HUES64 (cell line): Measurements from ENCODE around the gene SLFN12. TPM values are rescaled to one million over a fixed set of nuclear protein-coding genes. Genes with fewer than 3 reads are reported as not detected.
"Not testable (repeated sequence)": the region's sequence is repeated elsewhere in the genome, so short reads cannot be mapped to it uniquely, and the experiment has no call there.

Experiments used
- H3K27ac ChIP-seq: 2 replicates; pipeline ENCODE4 v1.7.0; 2013; ENCODE audit warnings: low read depth, low read length, inconsistent platforms
- H3K27me3 ChIP-seq: 2 replicates; pipeline ENCODE4 v1.6.1; 2013; ENCODE audit warnings: mild to moderate bottlenecking, low read length; ENCODE audit not compliant: insufficient read depth
- H3K36me3 ChIP-seq: 2 replicates; pipeline ENCODE4 v1.6.1; 2013; ENCODE audit warnings: mild to moderate bottlenecking, low read length; ENCODE audit not compliant: insufficient read depth
- H3K4me1 ChIP-seq: 2 replicates; pipeline ENCODE4 v1.6.1; 2013; ENCODE audit warnings: mild to moderate bottlenecking, low read length, moderate library complexity; ENCODE audit not compliant: insufficient read depth
- H3K4me3 ChIP-seq: 2 replicates; pipeline ENCODE4 v1.5.1; 2013; ENCODE audit warnings: mild to moderate bottlenecking, low read length, moderate library complexity
- H3K9ac ChIP-seq: 2 replicates; pipeline ENCODE4 v1.6.1; 2013; ENCODE audit warnings: mild to moderate bottlenecking, low read depth, low read length
- H3K9me3 ChIP-seq: 2 replicates; pipeline ENCODE4 v1.6.1; 2013; ENCODE audit warnings: low read depth, low read length; ENCODE audit not compliant: insufficient read depth
- WGBS: fragments of 150-250, 120-280 bp; methylation state at CpG from one replicate; pipeline ENCODE4 v1.1.7; 2013; ENCODE audit warnings: missing lambda C conversion rate; 5-methylcytosine and 5-hydroxymethylcytosine counted together
- polyA plus RNA-seq, 2 experiments: library from polyadenylated mRNA; stranded (reverse); fragments of 50-300 nt; gene quantifications; one replicate each; pipeline ENCODE4 v1.2.3, GENCODE V29; 2013

Gene SLFN12
- 4.8 TPM for polyA plus RNA-seq (2013, experiment 1 of 2)
- 6.4 TPM for polyA plus RNA-seq (2013, experiment 2 of 2)

DNA sequence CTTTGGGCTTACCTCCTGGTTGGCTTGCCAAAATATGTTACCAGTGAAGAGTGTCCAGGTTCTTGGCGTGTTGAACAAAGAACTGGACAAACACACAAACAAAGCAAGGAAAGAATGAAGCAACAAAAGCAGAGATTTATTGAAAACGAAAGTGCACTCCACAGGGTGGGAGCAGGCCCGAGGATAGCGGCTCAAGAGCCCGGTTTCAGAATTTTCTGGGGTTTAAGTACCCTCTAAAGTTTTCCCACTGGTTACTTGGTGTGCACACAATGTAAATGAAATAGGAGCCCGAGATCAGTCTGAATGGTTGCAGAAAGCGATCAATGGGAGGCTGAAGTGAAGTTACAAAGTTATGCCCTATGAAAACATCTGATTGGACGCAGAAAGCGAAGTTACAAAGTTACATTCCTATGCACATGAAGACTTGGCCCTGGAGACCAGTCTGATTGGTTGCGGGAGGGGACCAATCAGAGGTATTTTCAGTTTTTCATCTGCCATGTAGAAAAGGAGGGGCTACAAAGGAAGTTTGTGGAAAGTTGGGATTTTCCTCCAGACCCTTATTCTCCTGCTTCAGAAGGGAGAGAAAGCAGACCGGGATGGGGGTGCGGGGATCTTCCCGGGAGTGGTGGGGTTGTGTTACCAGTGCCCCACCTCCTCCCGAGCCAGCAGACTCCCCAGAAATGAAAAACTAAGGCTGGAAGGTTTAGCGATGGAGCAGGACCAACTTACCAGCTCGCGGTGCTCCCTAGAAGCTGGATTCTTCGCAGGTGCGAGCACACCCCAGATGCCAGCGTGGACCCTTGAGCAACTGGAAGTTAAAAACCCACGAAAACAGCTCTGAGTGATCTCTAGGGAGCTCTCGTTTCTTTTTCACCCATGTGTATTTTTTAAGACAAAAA is at the start of gene SLFN12:
SLFN12 (minus strand) TSS at position 325 of the 899 bp plus-strand sequence. CDS start 9,472 bp downstream, outside the sequence.
- Histone ChIP-seq H3K27ac (peak within 1 kb of the TSS; percentile 93), H3K4me3 (peak within 1 kb of the TSS; percentile 55), H3K36me3 (no peaks in the 10 kb centered on the region), H3K9ac (peak within 1 kb of the TSS; percentile 80), H3K27me3 (no peaks in the 10 kb centered on the region), H3K4me1 (peaks cover 56% of the 10 kb centered on the region), H3K9me3 (no peaks in the 10 kb centered on the region)
- 93% methylated on average over 21 of the region's 22 CpGs for WGBS

DNA sequence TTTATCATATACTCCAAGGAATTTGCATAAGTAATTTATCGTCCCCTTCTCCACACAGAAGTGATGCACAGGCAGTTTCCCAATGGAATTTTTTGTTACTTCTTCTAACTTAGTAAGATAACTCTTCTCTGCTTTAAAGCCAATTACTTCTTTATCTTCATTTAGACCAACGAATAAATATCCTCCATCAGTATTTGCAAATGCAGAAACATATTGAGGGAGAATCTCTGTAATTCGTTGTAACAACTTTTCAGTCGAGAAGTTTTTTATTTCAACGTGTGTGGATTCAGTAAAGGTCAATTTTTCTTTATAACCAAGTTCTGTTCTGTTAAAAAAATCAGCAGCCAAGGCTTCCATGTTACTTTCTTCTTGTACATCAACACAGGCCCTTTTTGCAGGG is 47.0 kb upstream of the SLFN12 start:
- Histone ChIP-seq H3K27ac (no peak overlapping the region), H3K9me3 (0 out of 2 replicates have a peak, but pooled peaks cover 3% of the 10 kb centered on the region), H3K4me1 (no peaks in the 10 kb centered on the region), H3K36me3 (no peaks in the 10 kb centered on the region), H3K9ac (no peak overlapping the region), H3K4me3 (no peak overlapping the region), H3K27me3 (peaks cover 34% of the 10 kb centered on the region)
- 78% methylated on average over 5 of the region's 5 CpGs for WGBS

DNA sequence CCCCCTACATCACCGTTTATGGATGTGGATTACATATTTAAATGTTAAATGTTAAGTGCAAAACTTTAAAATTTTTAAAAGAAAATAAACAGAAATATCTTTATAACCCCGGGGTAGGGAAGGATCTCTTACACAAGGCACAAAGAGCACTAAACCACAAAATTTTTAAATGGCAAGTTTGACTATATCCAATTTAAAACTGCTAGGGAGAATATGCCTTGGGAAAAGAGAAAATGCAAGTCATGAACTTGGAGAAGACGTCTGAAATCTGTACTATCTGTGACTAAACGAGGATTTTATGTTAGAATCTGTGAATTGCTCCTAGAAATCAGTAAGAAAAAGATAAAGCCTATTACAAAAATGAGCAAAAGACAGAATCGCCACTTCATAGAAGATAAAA is 44.9 kb upstream of the SLFN12 start:
- H3K4me3 ChIP-seq, result no peak overlapping the region
- no peaks in the 10 kb centered on the region for H3K9me3 ChIP-seq
- no peak overlapping the region for H3K9ac ChIP-seq
- peaks cover 30% of the 10 kb centered on the region for H3K27me3 ChIP-seq
- no peak overlapping the region for H3K27ac ChIP-seq
- H3K4me1 ChIP-seq, result no peaks in the 10 kb centered on the region
- 94% methylated on average over 3 of the region's 5 CpGs for WGBS
- H3K36me3 ChIP-seq, result no peaks in the 10 kb centered on the region

- 93% methylated on average over 2 of the region's 2 CpGs for whole genome bisulfite sequencing
These were observed 44.1 kb upstream of the SLFN12 start for GRCh38 chr17:35476283-35476820.

DNA sequence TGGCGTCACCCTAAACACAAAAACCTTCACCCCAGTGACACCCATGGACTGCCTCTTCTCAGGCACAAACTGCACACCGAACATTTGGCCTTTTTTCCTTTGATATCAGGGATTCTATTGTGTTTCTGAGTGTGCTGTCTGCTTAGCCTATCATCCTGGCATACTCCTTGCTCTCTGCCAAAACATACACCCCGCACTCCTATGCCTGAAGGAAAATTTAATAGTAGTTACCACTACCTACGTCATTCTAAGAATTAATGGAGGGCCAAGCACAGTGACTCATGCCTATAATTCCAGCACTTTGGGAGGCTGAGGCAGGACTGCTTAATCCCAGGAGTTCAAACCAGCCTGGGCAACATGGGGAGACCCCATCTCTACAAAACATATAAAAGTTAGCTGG is 36.2 kb upstream of the SLFN12 start:
- Histone ChIP-seq H3K4me1 (no peaks in the 10 kb centered on the region), H3K9ac (no peak overlapping the region), H3K36me3 (no peaks in the 10 kb centered on the region), H3K27ac (no peak overlapping the region), H3K4me3 (no peak overlapping the region), H3K9me3 (no peaks in the 10 kb centered on the region), H3K27me3 (0 out of 2 replicates have a peak, but pooled peaks cover 4% of the 10 kb centered on the region)
- 98% methylated on average over 4 of the region's 4 CpGs for WGBS

More at GRCh38 chr17:35476283-35476820, 44.1 kb upstream of the SLFN12 start:
- Histone ChIP-seq H3K36me3 (no peaks in the 10 kb centered on the region), H3K9ac (no peak overlapping the region), H3K27ac (no peak overlapping the region), H3K9me3 (no peaks in the 10 kb centered on the region), H3K4me1 (no peaks in the 10 kb centered on the region), H3K4me3 (no peak overlapping the region), H3K27me3 (peaks cover 30% of the 10 kb centered on the region)

DNA sequence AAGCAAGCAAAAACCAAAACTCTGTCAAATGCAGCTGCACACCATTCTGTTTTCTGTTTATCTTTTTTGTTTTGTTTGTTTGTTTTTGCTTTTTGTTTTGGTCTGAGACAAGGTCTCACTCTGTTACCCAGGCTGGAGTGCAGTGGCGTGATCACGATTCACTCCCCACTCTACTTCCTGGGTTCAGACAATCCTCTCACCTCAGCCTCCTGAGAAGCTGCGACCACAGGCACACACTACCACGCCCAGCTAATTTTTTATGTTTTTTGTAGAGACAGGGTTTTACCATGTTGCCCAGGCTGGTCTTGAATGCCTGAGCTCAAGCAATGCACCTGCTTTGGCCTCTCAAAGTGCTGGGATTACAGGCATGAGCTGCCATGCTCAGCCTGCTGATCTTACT is 35.5 kb upstream of the SLFN12 start:
- no peak overlapping the region for H3K27ac ChIP-seq
- no peaks in the 10 kb centered on the region for H3K36me3 ChIP-seq
- H3K4me3 ChIP-seq, result no peak overlapping the region
- H3K9me3 ChIP-seq, result no peaks in the 10 kb centered on the region
- H3K4me1 ChIP-seq, result no peaks in the 10 kb centered on the region
- no peak overlapping the region for H3K9ac ChIP-seq
- 0 out of 2 replicates have a peak, but pooled peaks cover 8% of the 10 kb centered on the region for H3K27me3 ChIP-seq
- WGBS, result 95% methylated on average over 4 of the region's 4 CpGs

- Histone ChIP-seq H3K36me3 (no peaks in the 10 kb centered on the region), H3K4me3 (peak overlapping the region; percentile 48), H3K4me1 (no peaks in the 10 kb centered on the region; the same call in 1 of the 2 replicates), H3K9ac (0 out of 2 replicates have a peak overlapping the region, but pooled peaks have one; percentile 42), H3K27ac (no peak overlapping the region), H3K27me3 (peaks cover 52% of the 10 kb centered on the region), H3K9me3 (no peaks in the 10 kb centered on the region)
- 51% methylated on average over 44 of the region's 44 CpGs for WGBS
These were observed 28.1 kb upstream of the SLFN12 start for GRCh38 chr17:35460354-35460851.

DNA sequence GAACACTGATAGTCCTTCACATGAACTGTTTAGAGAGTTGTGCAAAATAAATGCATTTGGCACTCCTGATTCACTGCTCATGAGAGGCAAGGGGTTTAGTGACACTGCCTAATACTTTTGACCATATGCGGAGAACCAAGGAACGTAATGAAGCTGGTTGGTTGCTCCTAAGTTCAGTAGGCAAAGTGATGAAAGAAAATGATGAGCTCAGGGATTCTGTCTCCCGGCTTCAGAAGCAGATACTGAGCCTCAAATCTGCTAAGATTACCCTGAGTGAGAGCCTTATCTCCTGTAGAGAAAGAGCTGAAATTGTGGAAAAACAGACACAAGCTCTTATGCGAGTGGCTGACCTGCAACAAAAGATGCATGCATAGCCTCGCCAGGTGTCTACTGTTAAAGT is 21.7 kb upstream of the SLFN12 start:
- not testable (repeated sequence) for H3K27ac ChIP-seq, H3K9ac ChIP-seq, H3K9me3 ChIP-seq, H3K4me1 ChIP-seq, H3K4me3 ChIP-seq, H3K36me3 ChIP-seq
- WGBS, result 93% methylated on average over 5 of the region's 5 CpGs
- H3K27me3 ChIP-seq, result peaks cover 32% of the 10 kb centered on the region

DNA sequence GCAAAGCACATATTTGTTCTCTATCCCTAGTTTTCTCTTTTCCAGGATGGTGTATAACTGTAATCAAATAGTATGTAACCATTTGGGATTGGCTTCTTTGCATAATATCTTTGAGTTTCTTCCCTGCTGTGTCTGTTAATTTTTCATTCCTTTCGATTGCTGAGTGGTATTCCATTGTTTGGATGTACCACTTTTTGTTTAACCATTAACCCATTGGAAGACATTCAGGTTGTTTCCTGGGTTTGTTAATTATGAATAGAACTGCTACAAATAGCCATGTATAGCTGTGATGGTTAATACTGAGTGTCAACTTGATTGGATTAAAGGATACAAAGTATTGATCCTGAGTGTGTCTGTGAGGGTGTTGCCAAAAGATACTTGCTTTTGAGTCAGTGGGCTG is 20.9 kb upstream of the SLFN12 start:
- H3K27me3 ChIP-seq, result peaks cover 31% of the 10 kb centered on the region
- WGBS, result 83% methylated on average over 1 of the region's 1 CpG
- H3K9me3 ChIP-seq, result no peaks in the 10 kb centered on the region
- H3K4me1 ChIP-seq, result no peaks in the 10 kb centered on the region
- H3K27ac ChIP-seq, result no peak overlapping the region
- no peak overlapping the region for H3K4me3 ChIP-seq
- no peak overlapping the region for H3K9ac ChIP-seq
- H3K36me3 ChIP-seq, result no peaks in the 10 kb centered on the region

GRCh38 chr17:35449371-35449931 is 17.2 kb upstream of the SLFN12 start:
- H3K9me3 ChIP-seq, result no peaks in the 10 kb centered on the region
- peak overlapping the region; percentile 65 for H3K4me3 ChIP-seq
- H3K27ac ChIP-seq, result no peak overlapping the region
- peaks cover 12% of the 10 kb centered on the region for H3K4me1 ChIP-seq
- 96% methylated on average over 36 of the region's 36 CpGs for WGBS
- H3K27me3 ChIP-seq, result peaks cover 31% of the 10 kb centered on the region
- no peaks in the 10 kb centered on the region for H3K36me3 ChIP-seq
- H3K9ac ChIP-seq, result no peak overlapping the region

GRCh38 chr17:35448899-35449227 is 16.6 kb upstream of the SLFN12 start:
- no peak overlapping the region for H3K27ac ChIP-seq
- peaks cover 29% of the 10 kb centered on the region for H3K27me3 ChIP-seq
- 96% methylated on average over 16 of the region's 16 CpGs for whole genome bisulfite sequencing
- H3K4me1 ChIP-seq, result peaks cover 12% of the 10 kb centered on the region
- H3K9ac ChIP-seq, result no peak overlapping the region; the same call in 1 of the 2 replicates
- H3K4me3 ChIP-seq, result peak overlapping the region; percentile 65; the same call in 1 of the 2 replicates
- H3K36me3 ChIP-seq, result no peaks in the 10 kb centered on the region
- H3K9me3 ChIP-seq, result no peaks in the 10 kb centered on the region
